Measurements from ENCODE around the gene CC2D1A. TPM values are rescaled to one million over a fixed set of nuclear protein-coding genes. Genes with fewer than 3 reads are reported as not detected.

CC2D1A gene
- total and polyA plus RNA-seq, 2 experiments from 2014 or later = 15.8 to 20.6 TPM

GRCh38 chr19:13976446-13976845 is 70.4 kb downstream of the CC2D1A start:
- H3K79me2 ChIP-seq (ENCODE audit: insufficient read depth) = no peaks in the 10 kb centered on the region
- TF ChIP-seq EZH2 (IDR thresholded peaks at IDR 0.05; ENCODE audit: insufficient read depth, poor library complexity, severe bottlenecking) (no peak), EZH2phosphoT487 (IDR thresholded peaks at IDR 0.05; ENCODE audit: insufficient read depth, low read depth) (no peak)

GRCh38 chr19:13977803-13978202 is 71.8 kb downstream of the CC2D1A start:
- TF ChIP-seq EZH2 (IDR thresholded peaks at IDR 0.05; ENCODE audit: insufficient read depth, poor library complexity, severe bottlenecking) (no peak), EZH2phosphoT487 (IDR thresholded peaks at IDR 0.05; ENCODE audit: insufficient read depth, low read depth) (no peak)
- in situ Hi-C loops (cut with MboI) = no loop called here

More at GRCh38 chr19:13976446-13976845, 70.4 kb downstream of the CC2D1A start:
- Histone ChIP-seq H3K4me3 (no peak overlapping the region), H4K20me1 (ENCODE audit: insufficient read depth) (no peaks in the 10 kb centered on the region), H3F3A (ENCODE audit: insufficient read depth) (no peaks in the 10 kb centered on the region), H3K9me3 (ENCODE audit: low read depth) (no peaks in the 10 kb centered on the region), H3K9ac (no peak overlapping the region), H3K27ac (no peak overlapping the region), H2AFZ (no peak overlapping the region), H3K36me3 (ENCODE audit: low read depth) (no peaks in the 10 kb centered on the region), H3K27me3 (replicated peaks; ENCODE audit: insufficient read depth) (no peaks in the 10 kb centered on the region), H3K4me2 (ENCODE audit: unreplicated experiment) (no peak overlapping the region), H3K4me1 (ENCODE audit: insufficient read depth) (no peaks in the 10 kb centered on the region), H3K9me2 (ENCODE audit: insufficient read depth) (no peaks in the 10 kb centered on the region)
- 88 to 89% methylated on average over 12 of the region's 12 CpGs for WGBS, 2 experiments (ENCODE audit: low coverage in 1 of 2, low lambda C conversion rate in 2 of 2, missing lambda C conversion rate in 2 of 2)
- in situ Hi-C loops (cut with MboI) = no loop called here
- no peak for DNase-seq

GRCh38 chr19:13978351-13979243 is 72.6 kb downstream of the CC2D1A start:
- Histone ChIP-seq H3K4me3 (peak overlapping the region; percentile 37), H3K27me3 (replicated peaks; ENCODE audit: insufficient read depth) (no peaks in the 10 kb centered on the region), H3K9ac (0 out of 2 replicates have a peak overlapping the region, but pooled peaks have one; percentile 27), H3F3A (ENCODE audit: insufficient read depth) (no peaks in the 10 kb centered on the region), H3K9me2 (ENCODE audit: insufficient read depth) (no peaks in the 10 kb centered on the region), H4K20me1 (ENCODE audit: insufficient read depth) (no peaks in the 10 kb centered on the region), H3K79me2 (ENCODE audit: insufficient read depth) (no peaks in the 10 kb centered on the region), H3K27ac (no peak overlapping the region), H3K4me1 (ENCODE audit: insufficient read depth) (no peaks in the 10 kb centered on the region), H3K36me3 (ENCODE audit: low read depth) (no peaks in the 10 kb centered on the region), H3K4me2 (ENCODE audit: unreplicated experiment) (peak overlapping the region; percentile 41), H2AFZ (0 out of 2 replicates have a peak overlapping the region, but pooled peaks have one; percentile 45), H3K9me3 (ENCODE audit: low read depth) (no peaks in the 10 kb centered on the region)
- 15 to 16% methylated on average over 18 to 43 of the region's 74 CpGs for WGBS, 2 experiments (ENCODE audit: low coverage in 1 of 2, low lambda C conversion rate in 2 of 2, missing lambda C conversion rate in 2 of 2)
- in situ Hi-C loops (cut with MboI) = no loop called here
- TF ChIP-seq EZH2phosphoT487 (IDR thresholded peaks at IDR 0.05; ENCODE audit: insufficient read depth, low read depth) (no peak), EZH2 (IDR thresholded peaks at IDR 0.05; ENCODE audit: insufficient read depth, poor library complexity, severe bottlenecking) (no peak)
- DNase-seq = peak; percentile 46

More at GRCh38 chr19:13977803-13978202, 71.8 kb downstream of the CC2D1A start:
- Histone ChIP-seq H3K4me1 (ENCODE audit: insufficient read depth) (no peaks in the 10 kb centered on the region), H3K36me3 (ENCODE audit: low read depth) (no peaks in the 10 kb centered on the region), H3K27ac (no peak overlapping the region), H3K79me2 (ENCODE audit: insufficient read depth) (no peaks in the 10 kb centered on the region), H2AFZ (no peak overlapping the region), H3K9me2 (ENCODE audit: insufficient read depth) (no peaks in the 10 kb centered on the region), H3K9me3 (ENCODE audit: low read depth) (no peaks in the 10 kb centered on the region), H3K4me3 (no peak overlapping the region), H3K27me3 (replicated peaks; ENCODE audit: insufficient read depth) (no peaks in the 10 kb centered on the region), H3F3A (ENCODE audit: insufficient read depth) (no peaks in the 10 kb centered on the region), H3K4me2 (ENCODE audit: unreplicated experiment) (no peak overlapping the region), H4K20me1 (ENCODE audit: insufficient read depth) (no peaks in the 10 kb centered on the region), H3K9ac (no peak overlapping the region)
- 93 to 94% methylated on average over 8 to 12 of the region's 12 CpGs for WGBS, 2 experiments (ENCODE audit: low coverage in 1 of 2, low lambda C conversion rate in 2 of 2, missing lambda C conversion rate in 2 of 2)
- DNase-seq = no peak

- TF ChIP-seq EZH2phosphoT487 (IDR thresholded peaks at IDR 0.05; ENCODE audit: insufficient read depth, low read depth) = no peak
- no peaks in the 10 kb centered on the region for H3K27me3 ChIP-seq (replicated peaks; ENCODE audit: insufficient read depth)
- H3K4me1 ChIP-seq (ENCODE audit: insufficient read depth) = no peaks in the 10 kb centered on the region
- 45 to 48% methylated on average over 12 of the region's 12 CpGs for WGBS, 2 experiments (ENCODE audit: low coverage in 1 of 2, low lambda C conversion rate in 2 of 2, missing lambda C conversion rate in 2 of 2)
- no peaks in the 10 kb centered on the region for H4K20me1 ChIP-seq (ENCODE audit: insufficient read depth)
- peak overlapping the region; percentile 41 for H3K4me2 ChIP-seq (ENCODE audit: unreplicated experiment)
- H3F3A ChIP-seq (ENCODE audit: insufficient read depth) = no peaks in the 10 kb centered on the region
- H3K36me3 ChIP-seq (ENCODE audit: low read depth) = no peaks in the 10 kb centered on the region
- in situ Hi-C loops (cut with MboI) = no loop called here
- H3K9ac ChIP-seq = 0 out of 2 replicates have a peak overlapping the region, but pooled peaks have one; percentile 27
- no peaks in the 10 kb centered on the region for H3K9me3 ChIP-seq (ENCODE audit: low read depth)
- H3K79me2 ChIP-seq (ENCODE audit: insufficient read depth) = no peaks in the 10 kb centered on the region
- no peak for DNase-seq
- H2AFZ ChIP-seq = 0 out of 2 replicates have a peak overlapping the region, but pooled peaks have one; percentile 45
- peak overlapping the region; percentile 37; the same call in 1 of the 2 replicates for H3K4me3 ChIP-seq
- no peaks in the 10 kb centered on the region for H3K9me2 ChIP-seq (ENCODE audit: insufficient read depth)
- no peak overlapping the region for H3K27ac ChIP-seq
These were observed 73.2 kb downstream of the CC2D1A start for GRCh38 chr19:13979244-13979615.
